Eye (tissue), 1 donor: ENCODE results near the gene CAMTA1.

Source experiments
- DNase-seq: peaks from one replicate; pipeline ENCODE4 v3.0.0-alpha.2; 2015

Gene CAMTA1

GRCh38 chr1:7613851-7614205 lies 828.6 kb downstream of the CAMTA1 start:
- no peak for DNase-seq

- no peak for DNase-seq
Measured at GRCh38 chr1:7614576-7615074, 829.4 kb downstream of the CAMTA1 start.

- DNase-seq, result no peak
Measured at GRCh38 chr1:7615138-7615537, 829.9 kb downstream of the CAMTA1 start.

- DNase-seq, result peak; percentile 82
Measured at GRCh38 chr1:7616076-7616832, 831.0 kb downstream of the CAMTA1 start.

GRCh38 chr1:7616953-7617352 lies 831.7 kb downstream of the CAMTA1 start:
- no peak for DNase-seq

GRCh38 chr1:7617826-7618225 lies 832.6 kb downstream of the CAMTA1 start:
- no peak for DNase-seq

- no peak for DNase-seq
Measured at GRCh38 chr1:7620196-7620595, 834.9 kb downstream of the CAMTA1 start.

GRCh38 chr1:7621334-7622219 lies 836.3 kb downstream of the CAMTA1 start:
- no peak for DNase-seq

GRCh38 chr1:7623842-7624241 lies 838.6 kb downstream of the CAMTA1 start:
- no peak for DNase-seq

- DNase-seq, result no peak
Measured at GRCh38 chr1:7624791-7625355, 839.6 kb downstream of the CAMTA1 start.

GRCh38 chr1:7625401-7625800 lies 840.1 kb downstream of the CAMTA1 start:
- DNase-seq, result no peak

GRCh38 chr1:7628273-7628672 lies 843.0 kb downstream of the CAMTA1 start:
- no peak for DNase-seq

GRCh38 chr1:7629011-7629410 lies 843.8 kb downstream of the CAMTA1 start:
- no peak for DNase-seq

GRCh38 chr1:7629465-7630195 lies 844.4 kb downstream of the CAMTA1 start:
- no peak for DNase-seq

GRCh38 chr1:7630378-7630777 lies 845.1 kb downstream of the CAMTA1 start:
- no peak for DNase-seq

GRCh38 chr1:7632176-7632575 lies 846.9 kb downstream of the CAMTA1 start:
- DNase-seq, result no peak

GRCh38 chr1:7632681-7633080 lies 847.4 kb downstream of the CAMTA1 start:
- no peak for DNase-seq

GRCh38 chr1:7633506-7634245 lies 848.4 kb downstream of the CAMTA1 start:
- no peak for DNase-seq

GRCh38 chr1:7634546-7635240 lies 849.4 kb downstream of the CAMTA1 start:
- no peak for DNase-seq

GRCh38 chr1:7636795-7637526 lies 851.7 kb downstream of the CAMTA1 start:
- DNase-seq, result no peak

GRCh38 chr1:7638078-7638477 lies 852.8 kb downstream of the CAMTA1 start:
- DNase-seq, result no peak
